ENCODE data around the gene BCL2L13.

GRCh38 chr22:17596226-17596625 is 42.3 kb upstream of the BCL2L13 start:
- TF ChIP-seq YY1 (IDR thresholded peaks at IDR 0.05; ENCODE audit: insufficient read depth, insufficient read length): no peak
- no peak for TF ChIP-seq SUZ12 (IDR thresholded peaks at IDR 0.05; ENCODE audit: extremely low read depth, insufficient read depth, insufficient read length)
